Hepatocyte (in vitro differentiated cells): ENCODE results near the gene RIN3. TPM values are rescaled to one million over a fixed set of nuclear protein-coding genes. Genes with fewer than 3 reads are reported as not detected.

Experiments
- DNase-seq: peaks from one replicate; pipeline ENCODE4 v3.0.0-alpha.2; 2016; ENCODE audit warnings: low spot score
- H2AFZ ChIP-seq: fragments of 200-600 bp; sonication (generic); 2 replicates; pipeline ENCODE4 v1.6.0; 2016; ENCODE audit warnings: antibody characterized with exemption, mild to moderate bottlenecking
- H3K27ac ChIP-seq: fragments of 200-600 bp; sonication (generic); 2 replicates; pipeline ENCODE4 v1.5.1; 2016; ENCODE audit warnings: mild to moderate bottlenecking
- H3K27me3 ChIP-seq: fragments of 200-600 bp; sonication (generic); 2 replicates; pipeline ENCODE4 v1.6.1; 2016
- H3K36me3 ChIP-seq: fragments of 200-600 bp; sonication (generic); replicated peaks from 2 replicates; pipeline ENCODE4 v1.5.1; 2016; ENCODE audit warnings: low read depth; ENCODE audit not compliant: insufficient read depth
- H3K4me1 ChIP-seq: fragments of 200-600 bp; sonication (generic); 2 replicates; pipeline ENCODE4 v1.5.1; 2016; ENCODE audit warnings: mild to moderate bottlenecking, moderate library complexity; ENCODE audit not compliant: insufficient read depth
- H3K4me2 ChIP-seq: fragments of 200-600 bp; sonication (generic); 2 replicates; pipeline ENCODE4 v1.6.0; 2016
- H3K4me3 ChIP-seq: fragments of 200-600 bp; sonication (generic); 2 replicates; pipeline ENCODE4 v1.5.1; 2016; ENCODE audit warnings: mild to moderate bottlenecking
- H3K79me2 ChIP-seq: fragments of 200-600 bp; sonication (generic); 2 replicates; pipeline ENCODE4 v1.6.0; 2017; ENCODE audit warnings: mild to moderate bottlenecking
- H3K9me2 ChIP-seq: fragments of 200-600 bp; sonication (generic); replicated peaks from 2 replicates; pipeline ENCODE4 v1.6.0; 2017; ENCODE audit warnings: mild to moderate bottlenecking; ENCODE audit not compliant: insufficient read depth
- H3K9me3 ChIP-seq: fragments of 200-600 bp; sonication (generic); 2 replicates; pipeline ENCODE4 v1.5.1; 2016; ENCODE audit warnings: low read depth, mild to moderate bottlenecking
- H4K20me1 ChIP-seq: fragments of 200-600 bp; sonication (generic); 2 replicates; pipeline ENCODE4 v1.6.0; 2016; ENCODE audit warnings: mild to moderate bottlenecking; ENCODE audit not compliant: insufficient read depth, poor library complexity, severe bottlenecking
- EZH2 ChIP-seq: fragments of 200-600 bp; sonication (generic); IDR thresholded peaks from 2 replicates; pipeline ENCODE4 v1.6.1; 2016; ENCODE audit warnings: antibody characterized with exemption, mild to moderate bottlenecking, borderline replicate concordance
- EZH2phosphoT487 ChIP-seq: fragments of 200-600 bp; sonication (generic); IDR thresholded peaks from one replicate; pipeline ENCODE4 v1.6.1; 2018; ENCODE audit warnings: antibody characterized with exemption, mild to moderate bottlenecking, low read depth, moderate library complexity; ENCODE audit not compliant: unreplicated experiment, severe bottlenecking
- WGBS: methylation state at CpG from one replicate; pipeline ENCODE4 v1.1.6; 2016; ENCODE audit warnings: low lambda C conversion rate; ENCODE audit errors: missing lambda C conversion rate; 5-methylcytosine and 5-hydroxymethylcytosine counted together
- polyA plus RNA-seq: library from polyadenylated mRNA; unstranded; fragments of >200 nt; fragmentation: Nextera tagmentation; extraction: Ambion mirVana; gene quantifications from 2 replicates; pipeline ENCODE4 v1.2.1, GENCODE V29; 2016
- total RNA-seq: library from RNA; depleted of rRNA; stranded (reverse); fragments of >200 nt; gene quantifications from 2 replicates; pipeline ENCODE4 v1.2.3, GENCODE V29; 2014
- TF ChIP-seq, protein P1 (sequence below): fragments of 200-600 bp; sonication (generic); IDR thresholded peaks from 2 replicates; pipeline ENCODE4 v1.5.1; 2016; ENCODE audit warnings: antibody characterized with exemption, mild to moderate bottlenecking; ENCODE audit not compliant: poor library complexity

Gene RIN3
- total and polyA plus RNA-seq, 2 experiments from 2014 or later = 4.2 to 11.8 TPM

DNA sequence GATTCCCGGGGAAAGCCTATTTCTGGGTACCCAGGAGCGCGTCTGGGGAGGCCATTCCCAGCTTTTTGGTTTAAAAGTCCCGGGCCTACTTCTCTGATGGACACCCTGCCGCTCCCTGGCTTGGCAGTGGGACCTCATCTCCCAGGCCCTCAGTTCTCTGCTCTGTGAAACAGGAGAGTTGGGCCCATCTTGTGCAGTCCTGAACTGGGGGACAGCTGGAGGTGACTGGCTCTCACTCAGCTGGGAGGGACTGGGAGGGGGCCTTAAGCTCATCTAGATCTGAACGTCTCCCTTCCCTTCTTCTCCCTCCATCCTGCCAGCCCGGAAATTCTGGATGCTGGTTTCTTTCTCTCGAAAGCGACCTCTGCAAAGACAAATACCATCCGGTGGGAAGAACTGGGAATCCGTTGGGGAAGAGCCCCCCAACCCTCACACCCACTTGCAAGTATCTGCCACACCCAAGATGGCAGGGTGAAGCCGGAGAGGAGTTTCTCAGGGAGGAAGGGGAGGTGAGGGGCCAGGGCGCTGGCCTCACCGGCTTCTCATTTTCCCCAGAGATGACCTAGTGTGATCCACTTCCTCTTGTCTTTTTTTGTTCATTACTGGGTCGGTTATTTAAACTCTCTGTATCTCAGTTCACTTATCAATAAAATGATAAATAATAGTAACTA lies 1.4 kb downstream of the RIN3 start:
- no peaks in the 10 kb centered on the region for H3K9me2 ChIP-seq
- H2AFZ ChIP-seq = peak overlapping the region; percentile 97
- H3K27ac ChIP-seq = no peak overlapping the region
- peaks cover 20% of the 10 kb centered on the region for H3K79me2 ChIP-seq
- no peaks in the 10 kb centered on the region for H4K20me1 ChIP-seq
- H3K9me3 ChIP-seq = no peaks in the 10 kb centered on the region
- WGBS = 79% methylated on average over 15 of the region's 15 CpGs
- TF ChIP-seq EZH2phosphoT487 (no peak), EZH2 (no peak)
- TF ChIP-seq, protein P1, sequence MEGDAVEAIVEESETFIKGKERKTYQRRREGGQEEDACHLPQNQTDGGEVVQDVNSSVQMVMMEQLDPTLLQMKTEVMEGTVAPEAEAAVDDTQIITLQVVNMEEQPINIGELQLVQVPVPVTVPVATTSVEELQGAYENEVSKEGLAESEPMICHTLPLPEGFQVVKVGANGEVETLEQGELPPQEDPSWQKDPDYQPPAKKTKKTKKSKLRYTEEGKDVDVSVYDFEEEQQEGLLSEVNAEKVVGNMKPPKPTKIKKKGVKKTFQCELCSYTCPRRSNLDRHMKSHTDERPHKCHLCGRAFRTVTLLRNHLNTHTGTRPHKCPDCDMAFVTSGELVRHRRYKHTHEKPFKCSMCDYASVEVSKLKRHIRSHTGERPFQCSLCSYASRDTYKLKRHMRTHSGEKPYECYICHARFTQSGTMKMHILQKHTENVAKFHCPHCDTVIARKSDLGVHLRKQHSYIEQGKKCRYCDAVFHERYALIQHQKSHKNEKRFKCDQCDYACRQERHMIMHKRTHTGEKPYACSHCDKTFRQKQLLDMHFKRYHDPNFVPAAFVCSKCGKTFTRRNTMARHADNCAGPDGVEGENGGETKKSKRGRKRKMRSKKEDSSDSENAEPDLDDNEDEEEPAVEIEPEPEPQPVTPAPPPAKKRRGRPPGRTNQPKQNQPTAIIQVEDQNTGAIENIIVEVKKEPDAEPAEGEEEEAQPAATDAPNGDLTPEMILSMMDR = no peak
- no peak for DNase-seq
- H3K4me2 ChIP-seq = peak overlapping the region; percentile 99
- peak overlapping the region; percentile 85 for H3K4me3 ChIP-seq
- H3K27me3 ChIP-seq = no peaks in the 10 kb centered on the region
- H3K36me3 ChIP-seq = no peaks in the 10 kb centered on the region
- peaks cover 21% of the 10 kb centered on the region for H3K4me1 ChIP-seq

DNA sequence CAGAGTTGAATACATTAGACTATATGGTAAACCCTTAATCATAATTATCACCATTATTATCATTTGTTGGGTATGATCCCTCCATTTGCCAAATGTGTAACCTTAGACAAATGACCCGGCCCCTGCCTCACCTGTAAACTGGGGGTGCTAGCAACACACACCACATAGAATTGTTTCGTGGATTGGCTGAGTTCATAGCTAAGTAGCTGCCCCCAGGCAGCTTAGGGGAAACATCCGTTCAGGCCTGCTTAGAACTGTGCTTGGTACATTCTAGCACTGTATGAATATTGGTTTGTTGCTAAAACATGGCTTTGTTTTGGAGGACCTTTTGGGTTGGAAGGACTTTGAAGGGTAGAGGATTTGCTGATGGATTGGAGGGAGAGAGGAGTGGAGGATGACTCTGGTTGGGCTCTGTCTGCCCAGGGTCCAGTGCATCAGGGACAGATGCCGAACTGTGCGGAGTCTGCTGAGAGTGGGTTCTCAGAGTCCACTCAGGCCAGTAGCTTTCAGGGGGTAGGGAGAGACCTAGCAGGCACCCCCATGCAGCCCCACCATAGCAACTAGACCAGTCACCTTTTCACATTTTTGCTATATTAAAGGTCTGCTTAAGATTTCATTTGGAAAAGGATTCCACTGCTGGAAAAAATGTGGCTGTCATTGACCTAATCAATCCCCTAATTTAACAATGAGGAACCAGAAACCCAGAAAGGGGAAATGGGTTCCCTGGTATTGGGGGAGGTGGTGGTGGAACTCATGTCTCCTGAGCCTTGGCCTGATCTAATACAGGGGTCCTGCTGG lies 2.2 kb downstream of the RIN3 start:
- 91% methylated on average over 5 of the region's 5 CpGs for WGBS
- H3K4me2 ChIP-seq = peak overlapping the region; percentile 99
- peaks cover 20% of the 10 kb centered on the region for H3K79me2 ChIP-seq
- peaks cover 21% of the 10 kb centered on the region for H3K4me1 ChIP-seq
- no peak overlapping the region for H3K27ac ChIP-seq
- no peaks in the 10 kb centered on the region for H3K9me3 ChIP-seq
- no peaks in the 10 kb centered on the region for H4K20me1 ChIP-seq
- H3K27me3 ChIP-seq = no peaks in the 10 kb centered on the region
- TF ChIP-seq EZH2phosphoT487 (no peak), EZH2 (no peak)
- TF ChIP-seq, protein P1 = no peak
- no peak overlapping the region for H2AFZ ChIP-seq
- H3K36me3 ChIP-seq = no peaks in the 10 kb centered on the region
- DNase-seq = no peak
- no peaks in the 10 kb centered on the region for H3K9me2 ChIP-seq
- no peak overlapping the region for H3K4me3 ChIP-seq

DNA sequence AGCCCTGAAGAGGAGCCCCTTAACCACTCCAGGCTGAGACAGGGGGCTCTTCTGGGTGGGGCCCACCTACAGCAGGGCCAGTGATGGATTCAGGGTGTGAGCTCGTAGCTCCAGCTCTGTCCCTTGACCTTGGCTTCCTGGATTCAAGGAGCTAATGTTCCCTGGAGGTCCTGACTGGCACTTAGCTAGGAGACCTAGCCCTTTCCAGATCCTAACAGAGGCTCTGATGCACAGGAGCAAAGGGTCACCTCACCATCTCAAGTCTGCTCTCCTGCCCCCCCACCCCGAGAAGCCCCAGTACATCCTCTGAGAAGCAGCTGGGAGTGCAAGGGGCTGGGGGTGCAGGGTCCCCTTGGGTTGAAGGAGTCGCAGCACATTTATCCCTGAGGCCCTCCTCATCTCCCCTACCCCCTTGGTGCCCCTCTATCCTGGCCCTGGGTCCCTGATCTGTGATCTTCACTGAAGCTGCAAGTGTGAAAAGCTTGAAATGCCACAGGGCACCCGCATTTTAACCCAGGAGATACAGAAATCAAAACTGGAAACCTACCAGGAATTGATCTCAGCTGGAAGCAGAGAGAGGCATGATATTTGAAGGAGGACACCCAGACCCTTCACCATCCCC lies 2.9 kb downstream of the RIN3 start:
- Histone ChIP-seq H3K79me2 (peaks cover 20% of the 10 kb centered on the region), H3K27ac (no peak overlapping the region), H3K36me3 (no peaks in the 10 kb centered on the region), H3K4me2 (no peak overlapping the region), H2AFZ (no peak overlapping the region), H3K9me2 (no peaks in the 10 kb centered on the region), H3K9me3 (no peaks in the 10 kb centered on the region), H3K4me1 (peaks cover 16% of the 10 kb centered on the region), H3K4me3 (no peak overlapping the region), H4K20me1 (no peaks in the 10 kb centered on the region), H3K27me3 (no peaks in the 10 kb centered on the region)
- DNase-seq = no peak
- WGBS = 96% methylated on average over 4 of the region's 4 CpGs
- TF ChIP-seq, protein P1 = no peak
- no peak for TF ChIP-seq EZH2
